HFFc6 (cell line): ENCODE results near the gene SRPK1. TPM values are rescaled to one million over a fixed set of nuclear protein-coding genes. Genes with fewer than 3 reads are reported as not detected.

Experiments used
- DNase-seq: peaks from one replicate; pipeline ENCODE4 v3.0.0-alpha.2; 2018
- H3K27ac Mint-ChIP-seq: 2 replicates; pipeline ENCODE4 v1.8.0; 2020; ENCODE audit warnings: mild to moderate bottlenecking, mixed read lengths
- H3K27me3 Mint-ChIP-seq: 2 replicates; pipeline ENCODE4 v1.8.0; 2021; ENCODE audit warnings: mild to moderate bottlenecking, moderate library complexity, mixed read lengths; ENCODE audit not compliant: insufficient read depth
- H3K36me3 Mint-ChIP-seq: 2 replicates; pipeline ENCODE4 v1.8.0; 2021; ENCODE audit warnings: low read depth, mixed read lengths
- H3K4me1 Mint-ChIP-seq: 2 replicates; pipeline ENCODE4 v1.8.0; 2020; ENCODE audit warnings: low read depth, mixed read lengths
- H3K4me3 Mint-ChIP-seq: 2 replicates; pipeline ENCODE4 v1.8.0; 2020; ENCODE audit warnings: mild to moderate bottlenecking, moderate library complexity, mixed read lengths
- H3K9me3 Mint-ChIP-seq: 2 replicates; pipeline ENCODE4 v1.8.0; 2020; ENCODE audit warnings: mild to moderate bottlenecking, mixed read lengths
- CTCF ChIP-seq: fragments of 200-600 bp; sonication (generic); IDR thresholded peaks from 2 replicates; pipeline ENCODE4 v1.5.0; 2021; ENCODE audit warnings: antibody characterized with exemption, mild to moderate bottlenecking
- total RNA-seq, 6 experiments: library from RNA; stranded (reverse); fragmentation: NEBNext Ultra II Directional; extraction: Animal tissue kit (Norgen Biotek cat#: 25700); gene quantifications; 2 replicates in 1 of 6; 3 replicates in 5 of 6; pipeline ENCODE4 v1.2.3, GENCODE V29; 2021

Gene SRPK1
- total RNA-seq, 6 experiments from 2014 or later: 45.9 to 55.2 (median 48.3) TPM

GRCh38 chr6:35786810-35787209, 134.1 kb downstream of the SRPK1 start:
- no peaks in the 10 kb centered on the region for H3K4me1 Mint-ChIP-seq
- H3K27ac Mint-ChIP-seq: no peak overlapping the region
- TF ChIP-seq CTCF: no peak
- DNase-seq: no peak
- H3K9me3 Mint-ChIP-seq: no peaks in the 10 kb centered on the region
- no peaks in the 10 kb centered on the region for H3K36me3 Mint-ChIP-seq
- no peak overlapping the region for H3K4me3 Mint-ChIP-seq
- peaks cover 59% of the 10 kb centered on the region for H3K27me3 Mint-ChIP-seq

GRCh38 chr6:35786272-35786671, 134.6 kb downstream of the SRPK1 start:
- H3K36me3 Mint-ChIP-seq: no peaks in the 10 kb centered on the region
- no peak overlapping the region for H3K27ac Mint-ChIP-seq
- no peak overlapping the region for H3K4me3 Mint-ChIP-seq
- no peaks in the 10 kb centered on the region for H3K9me3 Mint-ChIP-seq
- H3K4me1 Mint-ChIP-seq: no peaks in the 10 kb centered on the region
- DNase-seq: no peak
- no peak for TF ChIP-seq CTCF
- H3K27me3 Mint-ChIP-seq: peaks cover 56% of the 10 kb centered on the region

- no peak for TF ChIP-seq CTCF
- DNase-seq: no peak
- H3K9me3 Mint-ChIP-seq: no peaks in the 10 kb centered on the region
- no peak overlapping the region for H3K4me3 Mint-ChIP-seq
- no peaks in the 10 kb centered on the region for H3K36me3 Mint-ChIP-seq
- peaks cover 49% of the 10 kb centered on the region for H3K27me3 Mint-ChIP-seq
- no peak overlapping the region for H3K27ac Mint-ChIP-seq
- H3K4me1 Mint-ChIP-seq: no peaks in the 10 kb centered on the region
Measured at GRCh38 chr6:35784200-35784599, 136.7 kb downstream of the SRPK1 start.

Other genes starting within 250 kb of the SRPK1 start
- gene FKBP5, start 232.2 kb downstream of the SRPK1 start, total RNA-seq: 10 to 100 TPM in 5 of 6 experiments, 1 to 10 TPM in 1; 7.6 to 12.9 (median 11.8) TPM
- under 1 TPM in 4 of 6 experiments, not detected in 2; 0.17 to 0.33 (median 0.27) TPM for gene ARMC12, start 184.1 kb downstream of the SRPK1 start, total RNA-seq
- not detected for gene CLPSL2, start 144.5 kb downstream of the SRPK1 start, total RNA-seq
- not detected for gene CLPSL1, start 140.1 kb downstream of the SRPK1 start, total RNA-seq
- not detected for gene CLPS, start 123.8 kb downstream of the SRPK1 start, total RNA-seq
- gene LHFPL5, start 115.7 kb downstream of the SRPK1 start, total RNA-seq: not detected
- not detected for gene SLC26A8, start 103.5 kb upstream of the SRPK1 start, total RNA-seq
- gene MAPK14, start 106.7 kb upstream of the SRPK1 start, total RNA-seq: 10 to 100 TPM; 34.1 to 40.4 (median 37.1) TPM
- gene MAPK13, start 209.4 kb upstream of the SRPK1 start, total RNA-seq: 10 to 100 TPM in 2 of 6 experiments, 1 to 10 TPM in 4; 5.7 to 12.4 (median 6.5) TPM